Activated CD8-positive, alpha-beta memory T cell treated with anti-CD3 and anti-CD28 coated beads, Interleukin-2, amount 50 U/mL, for 1 hour (primary cell): Measurements from ENCODE around the gene B4GALT5.
A peak's percentile ranks its signal among the peaks of the same experiment; 100 is the strongest.
"Not testable (repeated sequence)": the region's sequence is repeated elsewhere in the genome, so short reads cannot be mapped to it uniquely, and the experiment has no call there.

Experiments
- DNase-seq: peaks from one replicate; pipeline ENCODE4 v3.0.0-alpha.2; 2020; ENCODE audit errors: extremely low read depth

B4GALT5 gene

GRCh38 chr20:49679634-49680033, 34.0 kb downstream of the B4GALT5 start:
- no peak for DNase-seq

- DNase-seq: no peak
Observed at GRCh38 chr20:49677777-49678758, 35.6 kb downstream of the B4GALT5 start.

- no peak for DNase-seq
Observed at GRCh38 chr20:49676581-49677291, 36.9 kb downstream of the B4GALT5 start.

GRCh38 chr20:49675368-49676151, 38.1 kb downstream of the B4GALT5 start:
- no peak for DNase-seq

- DNase-seq: no peak
Observed at GRCh38 chr20:49674383-49675352, 39.0 kb downstream of the B4GALT5 start.

- no peak for DNase-seq
Observed at GRCh38 chr20:49672096-49672664, 41.5 kb downstream of the B4GALT5 start.

- no peak for DNase-seq
Observed at GRCh38 chr20:49671433-49671832, 42.2 kb downstream of the B4GALT5 start.

- DNase-seq: no peak
Observed at GRCh38 chr20:49669601-49670189, 44.0 kb downstream of the B4GALT5 start.

- not testable (repeated sequence) for DNase-seq
Observed at GRCh38 chr20:49668878-49669195, 44.8 kb downstream of the B4GALT5 start.

- peak; percentile 51 for DNase-seq
Observed at GRCh38 chr20:49668181-49668877, 45.3 kb downstream of the B4GALT5 start.

GRCh38 chr20:49666911-49667310, 46.8 kb downstream of the B4GALT5 start:
- no peak for DNase-seq

- DNase-seq: no peak
Observed at GRCh38 chr20:49665796-49666195, 47.9 kb downstream of the B4GALT5 start.

GRCh38 chr20:49664612-49665313, 48.9 kb downstream of the B4GALT5 start:
- DNase-seq: no peak

GRCh38 chr20:49663112-49663511, 50.6 kb downstream of the B4GALT5 start:
- no peak for DNase-seq

- DNase-seq: no peak
Observed at GRCh38 chr20:49661560-49662329, 51.9 kb downstream of the B4GALT5 start.

- DNase-seq: no peak
Observed at GRCh38 chr20:49660912-49661311, 52.8 kb downstream of the B4GALT5 start.

GRCh38 chr20:49659056-49659455, 54.6 kb downstream of the B4GALT5 start:
- no peak for DNase-seq

- no peak for DNase-seq
Observed at GRCh38 chr20:49658508-49658907, 55.2 kb downstream of the B4GALT5 start.
